ENCODE results near the gene ELAPOR1.

ELAPOR1 gene

GRCh38 chr1:109160071-109160840 is 46.3 kb downstream of the ELAPOR1 start:
- TF ChIP-seq CTCF (IDR thresholded peaks at IDR 0.05; ENCODE audit: insufficient read depth, missing control alignments): no peak

GRCh38 chr1:109161858-109162606 is 48.1 kb downstream of the ELAPOR1 start:
- no peak for FAIRE-seq
- no peak for TF ChIP-seq CTCF (IDR thresholded peaks at IDR 0.05; ENCODE audit: insufficient read depth, missing control alignments)
- DNase-seq (ENCODE audit: insufficient read length, low spot score): no peak

More at GRCh38 chr1:109160071-109160840, 46.3 kb downstream of the ELAPOR1 start:
- no peak for DNase-seq (ENCODE audit: insufficient read length, low spot score)
- no peak for FAIRE-seq

GRCh38 chr1:109162626-109163025 is 48.7 kb downstream of the ELAPOR1 start:
- FAIRE-seq (no peak), DNase-seq (ENCODE audit: insufficient read length, low spot score) (no peak)
- no peak for TF ChIP-seq CTCF (IDR thresholded peaks at IDR 0.05; ENCODE audit: insufficient read depth, missing control alignments)

- TF ChIP-seq CTCF (IDR thresholded peaks at IDR 0.05; ENCODE audit: insufficient read depth, missing control alignments): no peak
- FAIRE-seq (no peak), DNase-seq (ENCODE audit: insufficient read length, low spot score) (no peak)
These were observed 49.6 kb downstream of the ELAPOR1 start for GRCh38 chr1:109163551-109163950.

All from D721Med (cell line).